ENCODE measurements around the gene AQP3.

- TF ChIP-seq EZH2 (IDR thresholded peaks at IDR 0.05; ENCODE audit: insufficient read depth, poor library complexity, severe bottlenecking) (no peak), EZH2phosphoT487 (IDR thresholded peaks at IDR 0.05; ENCODE audit: insufficient read depth, low read depth) (no peak)
Observed at GRCh38 chr9:33467526-33467925, 20.1 kb upstream of the AQP3 start.

Data from GM23248 (cell line).